Stimulated activated CD8-positive, alpha-beta memory T cell treated with anti-CD3 and anti-CD28 coated beads, Interleukin-12 subunit alpha, Interleukin-12 subunit beta, amount 100 ng/mL, for 24 hours (primary cell): ENCODE results near the gene RNF113A.
"Not testable (repeated sequence)": the region's sequence is repeated elsewhere in the genome, so short reads cannot be mapped to it uniquely, and the experiment has no call there.

Source experiments
- DNase-seq: peaks from one replicate; pipeline ENCODE4 v3.0.0-alpha.2; 2020; ENCODE audit errors: extremely low read depth

Gene RNF113A

GRCh38 chrX:119871599-119872395 is at the start of gene RNF113A, which contains the start of gene NDUFA1:
Gene RNF113A (minus strand): TSS chrX:119871733. CDS start chrX:119871613, 120 bp downstream.
Gene NDUFA1 (plus strand): TSS chrX:119871832. CDS start chrX:119871912, 80 bp downstream.
- peak; percentile 54 for DNase-seq

- no peak for DNase-seq
Observed at GRCh38 chrX:119919835-119920585, 48.5 kb upstream of the RNF113A start.

- DNase-seq: no peak
Observed at GRCh38 chrX:119917877-119918276, 46.3 kb upstream of the RNF113A start.

- no peak for DNase-seq
Observed at GRCh38 chrX:119916310-119916709, 44.8 kb upstream of the RNF113A start.

- no peak for DNase-seq
Observed at GRCh38 chrX:119900976-119901375, 29.4 kb upstream of the RNF113A start.

GRCh38 chrX:119899125-119899524 is 27.6 kb upstream of the RNF113A start:
- DNase-seq: no peak

- DNase-seq: no peak
Observed at GRCh38 chrX:119895843-119896326, 24.4 kb upstream of the RNF113A start, which contains the start of gene AKAP14. Gene AKAP14 (plus strand): TSS chrX:119895893. CDS start chrX:119903224, 7,331 bp downstream.

GRCh38 chrX:119891961-119892692 is 20.6 kb upstream of the RNF113A start:
- not testable (repeated sequence) for DNase-seq

GRCh38 chrX:119890626-119891025 is 19.1 kb upstream of the RNF113A start:
- DNase-seq: not testable (repeated sequence)

- DNase-seq: no peak
Observed at GRCh38 chrX:119887721-119888425, 16.3 kb upstream of the RNF113A start.

GRCh38 chrX:119885554-119886428 is 14.3 kb upstream of the RNF113A start:
- no peak for DNase-seq

- no peak for DNase-seq
Observed at GRCh38 chrX:119880552-119881437, 9.3 kb upstream of the RNF113A start.

- no peak for DNase-seq
Observed at GRCh38 chrX:119880076-119880475, 8.5 kb upstream of the RNF113A start.

GRCh38 chrX:119878740-119879139 is 7.2 kb upstream of the RNF113A start:
- DNase-seq: no peak

GRCh38 chrX:119871245-119871598 is 311 bp downstream of the RNF113A start:
- no peak for DNase-seq

GRCh38 chrX:119870626-119871131 is 854 bp downstream of the RNF113A start:
- DNase-seq: no peak

- DNase-seq: no peak
Observed at GRCh38 chrX:119853444-119853843, 18.1 kb downstream of the RNF113A start.

- DNase-seq: peak; percentile 83
Observed at GRCh38 chrX:119852382-119853353, 18.9 kb downstream of the RNF113A start, which contains the start of gene UPF3B. Gene UPF3B (minus strand): TSS chrX:119852963. CDS start chrX:119852928, 35 bp downstream.
